ENCODE results near the gene MT1F. TPM values are rescaled to one million over a fixed set of nuclear protein-coding genes. Genes with fewer than 3 reads are reported as not detected.
"Not testable (repeated sequence)": the region's sequence is repeated elsewhere in the genome, so short reads cannot be mapped to it uniquely, and the experiment has no call there.

MT1F gene
- total and polyA plus RNA-seq, 5 experiments from 2014 or later: 18.4 to 97.4 (median 82.3) TPM

DNA sequence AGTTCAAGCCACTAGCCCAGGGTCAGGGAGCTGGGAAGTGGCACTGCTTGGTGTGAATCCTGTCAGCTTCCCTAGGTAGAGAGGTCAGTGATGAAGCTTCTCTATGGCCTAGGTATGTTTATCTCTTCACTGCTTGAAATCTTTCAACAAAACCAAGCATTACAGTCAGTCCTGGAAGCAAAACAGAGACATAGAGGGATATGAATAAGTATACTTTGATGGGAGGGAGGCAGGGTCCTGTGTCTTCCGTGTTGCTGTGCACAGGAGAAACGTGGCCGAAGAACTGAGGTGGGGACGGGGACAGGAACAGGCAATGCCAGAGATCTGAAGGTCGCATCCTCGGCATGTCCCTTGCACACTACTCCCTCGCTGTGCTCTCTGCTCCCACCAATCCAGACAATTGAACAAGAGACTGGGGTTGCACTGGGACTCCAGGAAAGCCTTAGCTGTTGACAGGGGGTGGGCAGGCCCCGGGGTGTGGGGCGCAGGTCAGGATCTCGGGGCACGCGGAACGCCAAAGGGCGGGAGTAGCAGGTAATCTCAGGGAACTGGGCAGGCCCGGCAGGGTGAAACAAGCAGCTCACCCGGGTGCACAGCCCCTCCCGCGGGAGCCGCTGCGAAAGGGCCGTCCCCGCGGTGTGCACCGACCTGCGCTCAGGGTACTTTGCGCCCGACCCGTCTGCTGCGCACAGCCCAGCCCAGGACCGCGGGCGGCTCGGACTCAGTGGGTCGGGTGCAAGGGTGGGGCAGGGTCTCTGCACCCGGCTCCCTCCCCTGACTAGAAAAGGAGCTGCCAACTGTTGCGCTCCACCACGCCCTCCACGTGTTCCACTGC lies 11.5 kb downstream of the MT1F start, which contains the start of gene MT1H:
MT1H (plus strand) TSS at position 810 of the 835 bp plus-strand sequence. CDS start 71 bp downstream, outside the sequence.
- no peak for DNase-seq
- Mint-ChIP-seq H3K4me1 (peaks cover 16 to 31% (median 22%) of the 10 kb centered on the region in 4 donors), H3K4me3 (peak within 1 kb of the TSS in 7 of 10 donors; percentile 24 to 62 (median 59)), H3K9me3 (no peaks in the 10 kb centered on the region), H3K27ac (peak within 1 kb of the TSS in 2 of 10 donors; percentile 16 to 71), H3K36me3 (peaks cover 0 to 17% (median 8%) of the 10 kb centered on the region in 3 donors), H3K27me3 (peaks cover 27 to 59% (median 46%) of the 10 kb centered on the region in 5 donors)
- peak; percentile 40 to 52 for ATAC-seq
- POLR2A ChIA-PET: interaction anchor here (0.9 to 1.9 kb wide), 2 partner anchors 13 to 61 kb away, joined by 4 to 5 read pairs; partner anchors contain the start of genes MT1X and MT2A

DNA sequence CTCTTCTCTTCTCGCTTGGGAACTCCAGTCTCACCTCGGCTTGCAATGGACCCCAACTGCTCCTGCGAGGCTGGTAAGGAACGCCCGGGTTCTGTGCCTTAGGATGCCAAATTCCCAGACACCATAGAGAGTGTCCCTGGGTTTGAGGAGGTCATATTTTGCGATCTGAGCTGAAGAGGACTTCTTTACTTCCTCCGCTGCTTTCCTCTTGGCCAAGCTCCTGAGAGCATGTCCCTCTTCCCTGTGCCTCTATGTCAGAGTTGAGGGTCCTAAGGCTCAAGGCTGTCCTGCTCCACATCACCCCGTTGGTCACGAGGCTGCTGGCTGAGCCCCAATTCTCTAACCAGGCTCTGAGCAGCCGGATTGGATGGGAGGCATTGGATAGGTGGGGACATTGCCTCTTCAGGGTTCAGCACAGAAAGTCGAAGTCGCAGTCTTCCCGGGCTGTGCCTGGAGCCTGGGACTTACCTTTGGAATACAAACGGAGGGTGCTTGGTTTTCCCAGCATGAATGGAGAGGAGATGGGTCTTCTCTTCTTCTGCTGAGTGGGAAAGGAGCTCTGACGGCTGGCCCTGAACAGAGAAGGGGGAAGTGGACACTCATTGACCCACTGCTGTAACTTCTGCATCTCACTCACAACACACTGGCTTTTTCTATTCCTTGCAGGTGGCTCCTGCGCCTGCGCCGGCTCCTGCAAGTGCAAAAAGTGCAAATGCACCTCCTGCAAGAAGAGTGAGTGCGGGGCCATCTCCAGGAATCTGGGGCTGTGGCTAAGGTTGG lies 12.3 kb downstream of the MT1F start:
- Mint-ChIP-seq H3K27me3 (peaks cover 27 to 55% (median 46%) of the 10 kb centered on the region in 5 donors), H3K9me3 (no peaks in the 10 kb centered on the region), H3K27ac (peak overlapping the region in 1 of 10 donors; percentile 71), H3K4me3 (peak overlapping the region in 6 of 10 donors; percentile 12 to 62 (median 57)), H3K36me3 (peaks cover 0 to 13% (median 5%) of the 10 kb centered on the region in 3 donors), H3K4me1 (peaks cover 18 to 37% (median 26%) of the 10 kb centered on the region in 4 donors)
- POLR2A ChIA-PET: interaction anchor here (1.9 kb wide), 1 partner anchor 62 kb away, joined by 5 read pairs; the partner anchor contains the start of gene MT2A
- no peak for ATAC-seq
- no peak for DNase-seq

DNA sequence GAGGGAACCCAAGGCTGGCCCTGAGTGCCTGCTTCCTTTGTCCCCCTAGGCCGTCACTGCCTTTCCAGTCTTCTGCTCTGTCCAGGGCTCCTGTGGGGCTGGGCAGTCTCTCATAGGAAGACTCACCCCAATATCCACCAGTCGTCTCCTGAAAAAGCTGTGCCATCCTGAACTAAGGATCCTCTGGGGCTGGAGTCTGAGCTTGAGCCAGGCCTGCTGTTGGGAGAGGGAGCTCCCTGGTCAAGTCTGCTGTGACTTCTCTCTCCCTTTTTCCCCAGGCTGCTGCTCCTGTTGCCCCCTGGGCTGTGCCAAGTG lies 12.8 kb downstream of the MT1F start:
- Mint-ChIP-seq H3K9me3 (no peaks in the 10 kb centered on the region), H3K27me3 (peaks cover 27 to 53% (median 46%) of the 10 kb centered on the region in 5 donors), H3K36me3 (peaks cover 0 to 8% (median 4%) of the 10 kb centered on the region in 3 donors), H3K27ac (no peak overlapping the region), H3K4me1 (peaks cover 22 to 43% (median 31%) of the 10 kb centered on the region in 4 donors), H3K4me3 (no peak overlapping the region)
- POLR2A ChIA-PET: interaction anchor here (1.9 kb wide), 1 partner anchor 62 kb away, joined by 5 read pairs; the partner anchor contains the start of gene MT2A
- DNase-seq: no peak
- no peak for ATAC-seq

DNA sequence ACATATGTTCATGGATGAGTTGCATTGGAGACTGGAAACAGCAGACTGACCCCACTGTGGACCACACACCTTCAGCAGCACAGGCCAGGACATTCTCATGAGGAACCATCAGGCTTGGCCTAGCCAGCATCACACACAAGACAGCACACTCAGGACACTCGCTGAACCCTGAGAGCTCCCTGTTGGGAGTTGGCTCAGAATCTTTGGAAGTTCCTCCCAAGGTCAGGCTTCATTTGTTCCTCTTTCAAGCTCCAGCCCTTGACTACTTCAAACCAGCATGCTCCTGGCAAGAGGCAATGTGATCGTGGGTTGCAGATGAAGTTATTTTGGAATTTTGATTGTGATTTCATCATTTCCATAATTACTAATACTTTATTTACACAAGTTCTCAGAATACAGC lies 13.9 kb downstream of the MT1F start:
- POLR2A ChIA-PET: interaction anchor here (0.6 to 1.0 kb wide), 2 partner anchors 28 to 41 kb away, joined by 3 to 4 read pairs; no protein-coding TSS in a partner anchor
- H3K4me1 Mint-ChIP-seq: peaks cover 24 to 53% (median 36%) of the 10 kb centered on the region in 4 donors

DNA sequence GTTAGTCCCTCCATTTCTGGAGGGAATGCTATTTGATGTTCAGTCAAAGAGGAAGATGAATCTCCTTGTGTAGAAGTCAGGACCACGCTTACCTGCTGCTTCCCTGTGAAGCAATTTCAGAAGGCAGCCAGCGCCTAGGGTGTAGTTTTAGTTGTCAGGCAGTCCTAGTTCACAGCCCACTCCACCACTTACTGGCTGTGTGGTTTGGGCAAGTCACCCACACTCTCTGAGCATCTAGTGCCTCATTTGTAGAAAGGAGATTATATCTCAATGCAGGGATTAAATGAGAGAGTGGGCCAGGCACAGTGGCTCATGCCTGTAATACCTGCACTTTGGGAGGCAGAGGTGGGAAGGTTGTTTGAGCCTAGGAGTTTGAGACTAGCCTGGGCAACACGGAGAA lies 14.4 kb downstream of the MT1F start:
- POLR2A ChIA-PET: interaction anchor here (0.6 to 1.0 kb wide), 2 partner anchors 29 to 40 kb away, joined by 3 to 4 read pairs; no protein-coding TSS in a partner anchor
- not testable (repeated sequence) for ATAC-seq

More for the DNA sequence above, 13.9 kb downstream of the MT1F start:
- not testable (repeated sequence) for H3K9me3 Mint-ChIP-seq, ATAC-seq, DNase-seq, H3K27ac Mint-ChIP-seq, H3K36me3 Mint-ChIP-seq, H3K4me3 Mint-ChIP-seq
- H3K27me3 Mint-ChIP-seq: peaks cover 25 to 46% (median 44%) of the 10 kb centered on the region in 5 donors

DNA sequence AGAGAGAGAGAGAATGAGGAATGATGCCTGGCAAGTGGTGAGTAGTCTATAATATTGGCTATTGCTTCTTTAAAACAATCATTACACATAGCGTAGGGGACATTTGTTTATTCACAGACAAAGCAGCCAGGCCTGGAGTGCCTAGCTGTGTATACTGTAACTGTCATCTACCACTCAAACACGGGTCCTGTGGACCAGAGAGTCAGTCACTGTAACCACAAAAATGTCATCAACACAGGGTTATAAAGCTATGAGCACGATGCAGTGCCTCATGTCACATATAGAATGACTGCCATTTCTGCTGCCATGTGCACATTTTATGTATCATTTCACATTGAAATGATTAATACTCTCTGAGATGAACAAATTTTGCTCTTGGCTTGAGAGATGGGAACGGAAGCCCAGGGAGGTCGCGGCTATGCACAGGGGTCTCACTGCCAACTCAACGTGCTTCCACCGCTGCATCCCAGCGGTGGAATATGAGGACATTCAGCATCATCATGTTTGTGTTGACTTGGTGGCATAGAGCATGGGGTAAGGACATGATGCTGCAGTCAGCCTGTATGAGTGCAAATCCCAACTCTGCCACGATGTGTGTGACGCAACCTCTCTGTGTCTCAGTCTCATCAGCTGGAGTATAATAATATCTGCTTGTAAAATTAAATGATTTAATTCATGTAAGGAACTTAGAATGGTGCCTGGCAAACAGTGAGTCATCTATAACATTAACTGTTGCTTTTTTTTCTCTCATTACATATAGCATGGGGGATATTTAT lies 15.2 kb downstream of the MT1F start:
- ATAC-seq: no peak
- POLR2A ChIA-PET: interaction anchor here (0.9 to 1.3 kb wide), 2 partner anchors 9 to 16 kb away, joined by 3 to 4 read pairs; partner anchors contain the start of gene MT1X

More for the DNA sequence above, 14.4 kb downstream of the MT1F start:
- not testable (repeated sequence) for DNase-seq, H3K36me3 Mint-ChIP-seq, H3K9me3 Mint-ChIP-seq, H3K27ac Mint-ChIP-seq, H3K4me3 Mint-ChIP-seq
- H3K4me1 Mint-ChIP-seq: peaks cover 24 to 53% (median 36%) of the 10 kb centered on the region in 4 donors
- H3K27me3 Mint-ChIP-seq: peaks cover 25 to 45% (median 40%) of the 10 kb centered on the region in 5 donors

DNA sequence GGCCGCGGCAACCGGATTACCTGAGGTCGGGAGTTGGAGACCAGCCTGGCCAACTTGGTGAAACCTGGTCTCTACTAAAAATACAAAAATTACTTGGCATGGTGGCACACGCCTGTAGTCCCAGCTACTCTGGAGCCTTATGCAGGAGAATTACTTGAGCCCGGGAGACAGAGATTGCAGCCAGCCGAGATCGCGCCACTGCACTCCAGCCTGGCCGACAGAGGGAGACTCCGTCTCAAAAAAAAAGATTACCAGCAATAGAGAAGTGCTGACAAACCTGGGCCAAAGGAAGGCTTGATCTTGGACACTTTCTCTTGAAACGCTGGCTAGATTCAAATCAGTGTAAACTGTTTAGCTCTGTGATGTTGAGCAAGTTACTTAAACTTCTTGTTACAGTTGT lies 16.2 kb downstream of the MT1F start:
- Mint-ChIP-seq H3K4me1 (peaks cover 15 to 38% (median 26%) of the 10 kb centered on the region in 4 donors), H3K27me3 (peaks cover 13 to 34% (median 25%) of the 10 kb centered on the region in 5 donors), H3K27ac (peak overlapping the region in 5 of 10 donors; percentile 7 to 77 (median 69)), H3K4me3 (peak overlapping the region in 6 of 10 donors; percentile 3 to 50 (median 38)), H3K36me3 (no peaks in the 10 kb centered on the region), H3K9me3 (no peaks in the 10 kb centered on the region)
- ATAC-seq (peak; percentile 32 to 33), DNase-seq (peak in 4 of 10 donors; percentile 22 to 60 (median 45))
- POLR2A ChIA-PET: interaction anchor here (0.9 to 1.3 kb wide), 2 partner anchors 8 to 17 kb away, joined by 3 to 4 read pairs; partner anchors contain the start of gene MT1X

More for the DNA sequence above, 15.2 kb downstream of the MT1F start:
- peak overlapping the region in 1 of 10 donors; percentile 25 for H3K27ac Mint-ChIP-seq
- peaks cover 21 to 42% (median 33%) of the 10 kb centered on the region in 5 donors for H3K27me3 Mint-ChIP-seq
- H3K9me3 Mint-ChIP-seq: no peaks in the 10 kb centered on the region
- H3K4me1 Mint-ChIP-seq: peaks cover 23 to 46% (median 34%) of the 10 kb centered on the region in 4 donors
- no peak for DNase-seq
- no peaks in the 10 kb centered on the region for H3K36me3 Mint-ChIP-seq
- no peak overlapping the region for H3K4me3 Mint-ChIP-seq

DNA sequence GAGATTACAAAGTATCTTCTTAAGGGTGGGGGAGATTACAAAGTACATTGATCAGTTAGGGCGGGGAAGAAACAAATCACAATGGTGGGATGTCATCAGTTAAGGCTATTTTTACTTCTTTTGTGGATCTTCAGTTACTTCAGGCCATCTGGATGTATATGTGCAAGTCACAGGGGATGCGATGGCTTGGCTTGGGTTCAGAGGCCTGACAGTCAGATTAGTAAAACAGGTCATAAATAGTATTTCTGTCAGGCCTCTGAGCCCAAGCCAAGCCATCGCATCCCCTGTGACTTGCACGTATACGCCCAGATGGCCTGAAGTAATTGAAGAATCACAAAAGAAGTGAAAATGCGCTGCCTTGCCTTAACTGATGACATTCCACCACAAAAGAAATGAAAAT lies 16.8 kb downstream of the MT1F start:
- H3K27ac Mint-ChIP-seq: peak overlapping the region in 5 of 10 donors; percentile 11 to 73 (median 46)
- H3K4me1 Mint-ChIP-seq: peaks cover 11 to 32% (median 22%) of the 10 kb centered on the region in 4 donors
- H3K27me3 Mint-ChIP-seq: peaks cover 10 to 31% (median 19%) of the 10 kb centered on the region in 5 donors
- H3K4me3 Mint-ChIP-seq: peak overlapping the region in 6 of 10 donors; percentile 30 to 75 (median 38)
- POLR2A ChIA-PET, H3K36me3 Mint-ChIP-seq, ATAC-seq, H3K9me3 Mint-ChIP-seq, DNase-seq: not testable (repeated sequence)

DNA sequence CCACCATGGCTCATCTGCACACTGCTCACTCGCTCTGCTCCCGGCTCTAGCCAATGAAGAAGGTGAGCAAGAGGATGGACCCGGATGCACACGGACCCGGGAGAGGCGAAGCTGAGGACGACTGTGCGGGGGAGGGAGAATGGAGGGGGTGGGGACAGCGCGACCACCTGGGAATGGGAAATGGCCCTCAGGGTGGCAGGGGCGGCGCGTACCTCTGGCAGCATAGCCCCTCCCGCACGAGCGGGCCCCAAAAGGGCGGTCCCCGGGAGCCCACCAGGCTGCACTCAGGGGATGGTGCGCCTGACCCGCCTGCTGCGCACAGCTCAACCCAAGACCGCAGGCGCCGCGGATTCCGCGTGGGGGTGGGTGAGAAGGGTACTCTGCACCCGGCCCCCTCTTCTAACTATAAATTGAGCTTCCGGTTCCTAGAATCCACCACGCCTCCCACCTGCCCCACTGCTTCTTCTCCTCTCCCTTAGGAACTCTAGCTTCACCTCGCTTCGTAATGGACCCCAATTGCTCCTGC lies 18.0 kb downstream of the MT1F start:
- Mint-ChIP-seq H3K4me3 (peak overlapping the region; percentile 70 to 90 (median 81)), H3K9me3 (no peaks in the 10 kb centered on the region), H3K27me3 (peaks cover 5 to 25% (median 7%) of the 10 kb centered on the region in 5 donors), H3K27ac (peak overlapping the region in 8 of 10 donors; percentile 53 to 88 (median 66)), H3K36me3 (no peaks in the 10 kb centered on the region), H3K4me1 (peaks cover 8 to 28% (median 19%) of the 10 kb centered on the region in 4 donors)
- ATAC-seq (peak; percentile 93 to 96), DNase-seq (peak in 9 of 10 donors; percentile 38 to 75 (median 56))
- POLR2A ChIA-PET: interaction anchor here (1.0 to 2.3 kb wide), 5 partner anchors 14 to 67 kb away, joined by 4 to 8 read pairs (median 5); partner anchors contain the start of gene MT2A

DNA sequence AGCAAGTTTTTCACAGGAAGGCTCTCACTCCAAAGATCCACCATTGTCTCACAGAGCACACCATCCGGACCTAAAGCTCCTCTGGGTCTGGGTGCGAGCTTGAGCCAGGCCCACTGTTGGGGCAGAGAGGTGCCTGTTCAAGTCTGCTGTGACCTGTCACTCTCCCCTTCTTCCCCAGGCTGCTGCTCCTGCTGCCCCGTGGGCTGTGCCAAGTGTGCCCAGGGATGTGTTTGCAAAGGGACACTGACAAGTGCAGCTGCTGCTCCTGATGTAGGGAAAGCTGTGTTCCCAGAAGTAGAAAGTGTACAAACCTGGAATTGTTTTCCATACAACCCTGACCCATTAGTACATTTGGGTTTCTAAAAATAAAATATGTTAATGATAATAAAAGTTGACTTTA lies 19.7 kb downstream of the MT1F start:
- POLR2A ChIA-PET: interaction anchor here (0.8 to 2.3 kb wide), 4 partner anchors 24 to 101 kb away, joined by 3 to 7 read pairs (median 4); partner anchors contain the start of gene MT2A
- Mint-ChIP-seq H3K4me3 (peak overlapping the region in 3 of 10 donors; percentile 7 to 44 (median 10)), H3K4me1 (peaks cover 17 to 39% (median 29%) of the 10 kb centered on the region in 4 donors), H3K36me3 (no peaks in the 10 kb centered on the region), H3K27me3 (peaks cover 0 to 17% (median 0%) of the 10 kb centered on the region in 5 donors), H3K9me3 (no peaks in the 10 kb centered on the region), H3K27ac (peak overlapping the region in 1 of 10 donors; percentile 80)
- no peak for DNase-seq
- no peak for ATAC-seq
